Kidney (tissue), 14 donors: Measurements from ENCODE around the gene CMTM6. TPM values are rescaled to one million over a fixed set of nuclear protein-coding genes. Genes with fewer than 3 reads are reported as not detected.
"Not testable (repeated sequence)": the region's sequence is repeated elsewhere in the genome, so short reads cannot be mapped to it uniquely, and the experiment has no call there.

Experiments
- DNase-seq, 5 donors: peaks; one replicate each; pipeline ENCODE4 v3.0.0-alpha.2; 2013 to 2020
- FAIRE-seq: peaks from 2 replicates; lab custom pipeline; 2012; peaks lifted over from hg19 to GRCh38; lab: Jason Lieb, UNC
- H3K27ac ChIP-seq, 2 donors: one replicate each; pipeline ENCODE4 v1.7.0; 2013; ENCODE audit warnings: low read depth in 2 of 2, low read length in 2 of 2, inconsistent platforms in 1 of 2
- H3K27me3 ChIP-seq: one replicate; pipeline ENCODE4 v1.7.1; 2013; ENCODE audit warnings: low read length, inconsistent platforms; ENCODE audit not compliant: control insufficient read depth, insufficient read depth
- H3K36me3 ChIP-seq, 3 donors: one replicate each; pipeline versions ENCODE4 v1.7.0 to v1.7.1; 2013; ENCODE audit warnings: low read length in 3 of 3, control low read depth in 1 of 3, inconsistent platforms in 1 of 3; ENCODE audit not compliant: insufficient read depth in 3 of 3, control insufficient read depth in 2 of 3
- H3K4me1 ChIP-seq, 3 donors: one replicate each; pipeline versions ENCODE4 v1.7.0 to v1.7.1; 2013; ENCODE audit warnings: low read length in 3 of 3, inconsistent platforms in 1 of 3, low read depth in 1 of 3; ENCODE audit not compliant: control insufficient read depth in 2 of 3, insufficient read depth in 2 of 3
- H3K4me3 ChIP-seq, 3 donors: one replicate each; pipeline versions ENCODE4 v1.7.0 to v1.8.1; 2013; ENCODE audit warnings: low read length in 3 of 3, control low read depth in 1 of 3, inconsistent platforms in 1 of 3
- H3K9ac ChIP-seq, 3 donors: one replicate each; pipeline versions ENCODE4 v1.7.0 to v1.7.1; 2013; ENCODE audit warnings: low read length in 3 of 3, control low read depth in 1 of 3, inconsistent platforms in 1 of 3
- H3K9me3 ChIP-seq, 3 donors: one replicate each; pipeline versions ENCODE4 v1.7.0 to v1.7.1; 2013; ENCODE audit warnings: low read length in 3 of 3, control low read depth in 1 of 3, inconsistent platforms in 1 of 3; ENCODE audit not compliant: control insufficient read depth in 2 of 3, insufficient read depth in 1 of 3
- intact Hi-C: fragments of 100-400 bp; cut with DNase I; formaldehyde crosslinking; loops from one replicate; pipeline ENCODE4 v1.11.1; 2022
- polyA plus RNA-seq: library from polyadenylated mRNA; stranded (reverse); fragments of 350-450 nt; fragmentation: Illumina TruSeq; extraction: RNeasy Lipid Tissue Mini Kit (QIAGEN cat#74804); gene quantifications from one replicate; pipeline ENCODE4 v1.2.3, GENCODE V29; 2014; ENCODE audit warnings: low read depth, low replicate concordance; ENCODE audit not compliant: insufficient read depth
- total RNA-seq: library from RNA; stranded (reverse); fragmentation: NEBNext Ultra II Directional; extraction: Animal tissue kit (Norgen Biotek cat#: 25700); gene quantifications from one replicate; pipeline ENCODE4 v1.2.1, GENCODE V29; 2021
- TF ChIP-seq, protein P1 (sequence below): IDR thresholded peaks from 3 replicates; pipeline ENCODE4 v1.5.1; 2012; ENCODE audit warnings: mild to moderate bottlenecking, moderate library complexity, borderline replicate concordance; ENCODE audit not compliant: insufficient read depth; ENCODE audit errors: extremely low read depth
- donor health status: control.
- donor health status: control.
- donor health status: control.
- donor health status: control.
- donor health status: control.
- donor health status: DM: yes; HTN: yes; CAD: no.
- donor health status: Normal renal cell carcinoma (clear cell type).

Gene CMTM6
- total and polyA plus RNA-seq, 2 donors from 2014 or later, result 22.2 to 63.3 TPM

DNA sequence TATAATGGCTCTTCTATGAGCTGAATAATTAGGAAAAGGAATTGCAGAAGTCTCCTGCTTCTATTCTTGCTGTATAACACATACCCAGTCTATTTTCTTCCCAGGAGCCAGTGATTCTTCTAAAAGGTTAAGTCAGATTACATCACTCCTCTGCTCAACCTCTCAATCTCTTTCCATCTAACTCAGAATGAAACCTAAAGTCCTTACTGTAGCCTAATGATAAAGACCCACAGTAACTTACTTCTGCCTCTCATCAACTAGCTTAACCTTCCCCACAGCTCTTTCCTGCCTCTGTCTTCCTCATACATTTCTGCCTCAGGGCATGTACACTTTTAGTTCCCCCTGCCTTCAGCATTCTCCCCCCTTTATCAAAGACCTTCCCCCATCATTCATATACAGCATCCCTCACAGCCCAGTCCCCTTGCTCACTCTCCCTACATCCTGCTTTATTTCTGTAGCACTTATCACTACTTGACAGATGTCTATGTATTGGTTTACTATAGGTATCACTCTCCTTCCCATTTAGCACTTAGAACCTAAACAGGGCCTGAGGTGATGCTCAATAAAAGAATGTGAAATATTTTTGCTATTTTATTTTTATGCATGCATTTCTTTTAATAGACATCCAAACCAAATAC, 28.5 kb upstream of the CMTM6 start:
- Histone ChIP-seq H3K36me3 (peaks cover 0 to 31% (median 15%) of the 10 kb centered on the region in 3 donors), H3K4me1 (no peaks in the 10 kb centered on the region), H3K27ac (no peak overlapping the region), H3K9ac (no peak overlapping the region), H3K9me3 (no peaks in the 10 kb centered on the region), H3K4me3 (no peak overlapping the region), H3K27me3 (no peaks in the 10 kb centered on the region)
- FAIRE-seq (no peak), DNase-seq (no peak)
- intact Hi-C loops, result no loop called here
- TF ChIP-seq, protein P1, sequence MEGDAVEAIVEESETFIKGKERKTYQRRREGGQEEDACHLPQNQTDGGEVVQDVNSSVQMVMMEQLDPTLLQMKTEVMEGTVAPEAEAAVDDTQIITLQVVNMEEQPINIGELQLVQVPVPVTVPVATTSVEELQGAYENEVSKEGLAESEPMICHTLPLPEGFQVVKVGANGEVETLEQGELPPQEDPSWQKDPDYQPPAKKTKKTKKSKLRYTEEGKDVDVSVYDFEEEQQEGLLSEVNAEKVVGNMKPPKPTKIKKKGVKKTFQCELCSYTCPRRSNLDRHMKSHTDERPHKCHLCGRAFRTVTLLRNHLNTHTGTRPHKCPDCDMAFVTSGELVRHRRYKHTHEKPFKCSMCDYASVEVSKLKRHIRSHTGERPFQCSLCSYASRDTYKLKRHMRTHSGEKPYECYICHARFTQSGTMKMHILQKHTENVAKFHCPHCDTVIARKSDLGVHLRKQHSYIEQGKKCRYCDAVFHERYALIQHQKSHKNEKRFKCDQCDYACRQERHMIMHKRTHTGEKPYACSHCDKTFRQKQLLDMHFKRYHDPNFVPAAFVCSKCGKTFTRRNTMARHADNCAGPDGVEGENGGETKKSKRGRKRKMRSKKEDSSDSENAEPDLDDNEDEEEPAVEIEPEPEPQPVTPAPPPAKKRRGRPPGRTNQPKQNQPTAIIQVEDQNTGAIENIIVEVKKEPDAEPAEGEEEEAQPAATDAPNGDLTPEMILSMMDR, result no peak

DNA sequence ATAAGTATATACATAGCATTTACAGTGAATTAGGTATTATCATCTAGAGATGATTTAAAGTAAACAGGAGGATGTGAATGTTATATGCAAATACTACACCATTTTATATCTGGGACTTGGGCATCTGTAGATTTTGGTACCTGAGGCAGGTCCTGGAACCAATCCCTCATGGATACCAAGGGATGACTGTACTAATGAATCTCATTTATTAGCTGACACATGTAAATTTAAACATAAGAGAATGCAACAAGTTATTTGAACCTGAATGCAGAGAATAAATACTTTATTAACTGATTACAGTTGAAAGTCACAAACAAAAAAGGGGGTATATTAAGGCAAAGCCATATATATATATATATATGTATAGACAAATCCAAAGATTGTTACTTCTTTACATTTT, 23.1 kb upstream of the CMTM6 start:
- TF ChIP-seq, protein P1, result no peak
- H3K4me3 ChIP-seq, result no peak overlapping the region
- H3K27ac ChIP-seq, result no peak overlapping the region
- H3K36me3 ChIP-seq, result peaks cover 0 to 32% (median 11%) of the 10 kb centered on the region in 3 donors
- FAIRE-seq (no peak), DNase-seq (no peak)
- no peaks in the 10 kb centered on the region for H3K9me3 ChIP-seq
- H3K4me1 ChIP-seq, result no peaks in the 10 kb centered on the region
- intact Hi-C loops, result no loop called here
- H3K27me3 ChIP-seq, result no peaks in the 10 kb centered on the region
- no peak overlapping the region for H3K9ac ChIP-seq

DNA sequence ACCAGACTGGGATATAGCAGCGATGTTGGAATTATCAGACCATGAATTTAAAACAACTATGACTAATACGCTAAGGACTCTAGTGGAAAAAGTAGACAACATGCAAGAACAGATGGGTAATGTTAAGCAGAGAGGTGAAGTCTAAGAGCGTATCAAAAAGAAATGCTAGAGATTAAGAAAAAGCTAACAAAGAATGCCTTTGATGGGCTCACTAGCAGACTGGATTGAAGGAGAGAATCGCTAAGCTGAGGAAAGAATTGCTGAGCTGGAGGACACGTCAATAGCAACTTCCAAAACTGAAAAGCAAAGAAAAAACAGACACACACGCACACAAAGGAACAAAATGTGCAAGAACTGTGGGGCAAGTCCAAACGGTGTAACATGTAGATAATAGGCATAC, 20.0 kb upstream of the CMTM6 start:
- FAIRE-seq, result no peak
- Histone ChIP-seq H3K27ac (no peak overlapping the region), H3K9ac (no peak overlapping the region), H3K36me3 (peaks cover 0 to 14% (median 7%) of the 10 kb centered on the region in 3 donors), H3K9me3 (no peaks in the 10 kb centered on the region), H3K4me1 (no peaks in the 10 kb centered on the region), H3K4me3 (no peak overlapping the region), H3K27me3 (no peaks in the 10 kb centered on the region)
- intact Hi-C loops, result no loop called here
- TF ChIP-seq, protein P1, result no peak
- DNase-seq, result no peak

DNA sequence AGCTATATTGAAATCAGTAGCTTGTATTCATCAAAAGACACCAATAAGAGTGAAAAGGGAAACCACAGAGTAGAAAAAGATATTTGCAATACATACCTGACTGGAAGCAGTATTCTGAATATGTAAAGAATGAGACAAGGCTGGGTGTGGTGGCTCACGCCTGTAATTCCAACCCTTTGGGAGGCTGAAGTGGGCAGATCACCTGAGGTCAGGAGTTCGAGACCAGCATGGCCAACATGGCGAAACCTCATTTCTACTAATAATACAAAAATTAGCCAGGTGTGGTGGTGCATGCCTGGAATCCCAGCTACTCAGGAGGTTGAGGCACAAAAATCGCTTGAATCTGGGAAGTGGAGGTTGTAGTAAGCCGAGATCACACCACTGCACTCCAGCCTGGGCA, 16.3 kb upstream of the CMTM6 start:
- H3K27me3 ChIP-seq, H3K27ac ChIP-seq, H3K4me3 ChIP-seq, FAIRE-seq, intact Hi-C loops, H3K4me1 ChIP-seq, H3K9me3 ChIP-seq, H3K36me3 ChIP-seq, H3K9ac ChIP-seq, DNase-seq: not testable (repeated sequence)

DNA sequence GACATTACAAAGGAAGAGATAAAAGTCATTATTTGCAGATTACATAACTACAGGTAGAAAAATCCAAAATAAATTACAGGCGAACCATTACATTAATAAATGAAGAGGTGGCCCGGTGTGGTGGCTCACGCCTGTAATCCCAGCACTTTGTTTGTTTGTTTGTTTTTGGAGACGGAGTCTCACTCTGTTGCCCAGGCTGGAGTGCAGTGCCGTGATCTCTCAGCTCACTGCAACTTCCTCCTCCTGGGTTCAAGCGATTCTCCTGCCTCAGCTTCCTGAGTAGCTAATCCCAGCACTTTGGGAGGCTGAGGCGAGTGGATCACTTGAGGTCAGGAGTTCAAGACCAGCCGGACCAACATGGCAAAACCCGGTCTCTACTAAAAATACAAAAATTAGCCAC, 14.1 kb upstream of the CMTM6 start:
- DNase-seq, H3K9me3 ChIP-seq, FAIRE-seq, H3K9ac ChIP-seq, intact Hi-C loops, H3K27me3 ChIP-seq, H3K27ac ChIP-seq, H3K4me3 ChIP-seq, H3K36me3 ChIP-seq, H3K4me1 ChIP-seq: not testable (repeated sequence)
